ENCODE data around the gene IKZF2. TPM values are rescaled to one million over a fixed set of nuclear protein-coding genes. Genes with fewer than 3 reads are reported as not detected.

The IKZF2 gene
- 10 to 100 TPM; 48.3 to 80.0 TPM for total RNA-seq

- Mint-ChIP-seq H3K27ac (peak within 1 kb of the TSS; percentile 94 to 99), H3K36me3 (peaks cover 10% of the 10 kb centered on the region), H3K4me3 (peak within 1 kb of the TSS; percentile 92), H3K9me3 (no peaks in the 10 kb centered on the region), H3K27me3 (peaks cover 0 to 6% of the 10 kb centered on the region in 2 donors), H3K4me1 (ENCODE audit: low read depth in 2 of 2) (peaks cover 45 to 53% of the 10 kb centered on the region in 2 donors)
- DNase-seq (ENCODE audit: low spot score) (peak; percentile 91), ATAC-seq (peak; percentile 91 to 94)
Measured at GRCh38 chr2:213151437-213152064, at the start of gene IKZF2. IKZF2 (minus strand) TSS chr2:213151612; CDS start chr2:213148629, 2,983 bp downstream.

- H3K4me3 Mint-ChIP-seq = no peak overlapping the region
- no peak for ATAC-seq
- H3K36me3 Mint-ChIP-seq = no peaks in the 10 kb centered on the region
- peaks cover 0 to 5% of the 10 kb centered on the region in 2 donors for H3K27me3 Mint-ChIP-seq
- no peak for DNase-seq (ENCODE audit: low spot score)
- H3K4me1 Mint-ChIP-seq (ENCODE audit: low read depth in 2 of 2) = no peaks in the 10 kb centered on the region
- no peak overlapping the region for H3K27ac Mint-ChIP-seq
- H3K9me3 Mint-ChIP-seq = peaks cover 5% of the 10 kb centered on the region
Measured at GRCh38 chr2:213199871-213200270, 48.5 kb upstream of the IKZF2 start.

- H3K9me3 Mint-ChIP-seq = no peaks in the 10 kb centered on the region
- no peaks in the 10 kb centered on the region for H3K36me3 Mint-ChIP-seq
- H3K27me3 Mint-ChIP-seq = peaks cover 2 to 7% of the 10 kb centered on the region in 2 donors
- ATAC-seq (no peak), DNase-seq (ENCODE audit: low spot score) (no peak)
- no peaks in the 10 kb centered on the region for H3K4me1 Mint-ChIP-seq (ENCODE audit: low read depth in 2 of 2)
- H3K4me3 Mint-ChIP-seq = no peak overlapping the region
- no peak overlapping the region for H3K27ac Mint-ChIP-seq
Measured at GRCh38 chr2:213189001-213189899, 37.8 kb upstream of the IKZF2 start.

DNA sequence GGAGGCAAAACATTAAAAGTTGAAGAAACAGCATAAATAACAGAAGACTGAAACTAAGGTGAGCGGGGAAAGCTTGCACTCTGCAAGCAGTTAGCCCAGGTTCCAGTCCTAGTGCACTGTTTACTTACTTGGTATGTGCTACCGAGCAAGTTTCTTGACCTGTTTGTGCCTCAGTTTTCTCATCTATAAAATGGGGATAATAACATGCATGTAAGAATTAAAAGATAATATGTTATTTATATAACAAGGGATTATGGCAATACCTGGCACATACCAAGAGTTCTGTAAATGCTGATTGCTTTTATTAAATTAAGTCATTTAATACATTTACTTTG is 37.1 kb upstream of the IKZF2 start:
- no peak for DNase-seq (ENCODE audit: low spot score)
- H3K9me3 Mint-ChIP-seq = no peaks in the 10 kb centered on the region
- H3K4me1 Mint-ChIP-seq (ENCODE audit: low read depth in 2 of 2) = no peaks in the 10 kb centered on the region
- no peaks in the 10 kb centered on the region for H3K36me3 Mint-ChIP-seq
- peaks cover 8 to 10% of the 10 kb centered on the region in 2 donors for H3K27me3 Mint-ChIP-seq
- no peak overlapping the region for H3K27ac Mint-ChIP-seq
- no peak overlapping the region for H3K4me3 Mint-ChIP-seq
- ATAC-seq = no peak

DNA sequence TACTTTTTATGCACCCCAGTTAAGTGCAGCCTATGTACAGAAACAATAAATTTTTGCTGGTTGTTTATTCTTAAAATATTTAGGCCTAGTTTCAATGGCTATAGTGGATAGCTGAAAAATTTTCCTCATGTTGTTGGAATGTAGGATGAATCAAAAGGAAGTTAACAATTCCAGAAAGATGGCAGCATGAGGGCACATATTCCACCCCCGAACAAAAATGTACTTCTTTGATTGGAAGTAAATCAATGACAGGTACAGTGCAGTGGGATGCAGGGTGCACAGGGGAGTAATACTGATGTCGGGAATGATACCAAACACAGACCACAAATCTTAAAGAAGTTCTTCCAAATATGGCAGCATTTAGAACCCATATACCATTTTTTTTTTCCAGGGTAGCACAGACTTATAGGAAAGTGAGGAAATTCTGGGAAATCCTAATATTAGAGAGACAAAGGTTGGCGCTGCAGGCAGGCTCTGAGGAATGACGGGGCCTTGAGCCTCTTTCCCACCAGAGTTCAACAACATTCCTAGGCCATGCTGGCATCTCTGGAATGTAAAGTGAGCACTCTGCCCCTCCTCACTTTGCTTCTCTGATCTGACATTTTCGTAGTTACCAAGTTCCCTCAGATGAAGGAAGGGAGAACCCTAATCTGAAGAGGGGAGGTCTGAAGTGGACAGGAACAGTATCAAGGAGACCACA is 36.6 kb upstream of the IKZF2 start:
- DNase-seq (ENCODE audit: low spot score) (no peak), ATAC-seq (no peak)
- Mint-ChIP-seq H3K27me3 (peaks cover 8% of the 10 kb centered on the region in 2 donors), H3K9me3 (no peaks in the 10 kb centered on the region), H3K27ac (no peak overlapping the region), H3K36me3 (no peaks in the 10 kb centered on the region), H3K4me1 (ENCODE audit: low read depth in 2 of 2) (no peaks in the 10 kb centered on the region), H3K4me3 (no peak overlapping the region)

GRCh38 chr2:213187386-213187785 is 36.0 kb upstream of the IKZF2 start:
- no peaks in the 10 kb centered on the region for H3K9me3 Mint-ChIP-seq
- DNase-seq (ENCODE audit: low spot score) = no peak
- H3K4me1 Mint-ChIP-seq (ENCODE audit: low read depth in 2 of 2) = no peaks in the 10 kb centered on the region
- peaks cover 8% of the 10 kb centered on the region in 2 donors for H3K27me3 Mint-ChIP-seq
- ATAC-seq = no peak
- H3K4me3 Mint-ChIP-seq = no peak overlapping the region
- H3K27ac Mint-ChIP-seq = no peak overlapping the region
- no peaks in the 10 kb centered on the region for H3K36me3 Mint-ChIP-seq

DNA sequence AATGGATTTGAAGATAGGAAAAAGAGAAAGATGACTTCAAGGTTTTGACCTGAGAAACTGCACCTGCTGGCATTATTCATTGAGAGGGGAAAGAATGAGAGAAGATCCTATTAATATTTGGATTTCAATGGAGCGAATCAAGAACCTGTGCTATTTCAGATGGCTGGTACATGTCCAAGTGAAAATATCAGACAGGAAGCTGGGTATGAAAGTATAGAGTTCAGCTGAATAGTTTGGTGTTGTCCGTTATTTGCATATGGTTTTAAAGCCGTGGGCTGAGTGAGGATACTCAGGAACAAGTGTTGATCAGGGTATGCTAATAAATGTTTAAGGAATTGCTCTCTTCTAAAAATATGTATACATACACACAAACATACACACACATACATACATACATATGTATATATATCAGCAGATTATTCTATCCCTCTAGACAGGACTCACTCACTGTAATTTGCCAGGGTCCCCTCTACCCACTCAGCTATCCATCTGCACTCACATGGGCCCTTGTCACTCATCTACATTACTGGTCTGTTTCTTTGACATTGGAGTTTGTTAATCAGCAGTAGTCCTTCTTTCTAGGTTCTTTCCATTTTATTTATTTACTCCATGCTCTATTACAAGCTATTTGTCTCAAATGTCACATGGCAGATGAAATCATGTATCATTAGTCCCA is 33.9 kb upstream of the IKZF2 start:
- Mint-ChIP-seq H3K36me3 (no peaks in the 10 kb centered on the region), H3K4me1 (ENCODE audit: low read depth in 2 of 2) (no peaks in the 10 kb centered on the region), H3K27ac (no peak overlapping the region), H3K27me3 (peaks cover 8% of the 10 kb centered on the region in 2 donors), H3K4me3 (no peak overlapping the region), H3K9me3 (no peaks in the 10 kb centered on the region)
- DNase-seq (ENCODE audit: low spot score) = no peak
- no peak for ATAC-seq

DNA sequence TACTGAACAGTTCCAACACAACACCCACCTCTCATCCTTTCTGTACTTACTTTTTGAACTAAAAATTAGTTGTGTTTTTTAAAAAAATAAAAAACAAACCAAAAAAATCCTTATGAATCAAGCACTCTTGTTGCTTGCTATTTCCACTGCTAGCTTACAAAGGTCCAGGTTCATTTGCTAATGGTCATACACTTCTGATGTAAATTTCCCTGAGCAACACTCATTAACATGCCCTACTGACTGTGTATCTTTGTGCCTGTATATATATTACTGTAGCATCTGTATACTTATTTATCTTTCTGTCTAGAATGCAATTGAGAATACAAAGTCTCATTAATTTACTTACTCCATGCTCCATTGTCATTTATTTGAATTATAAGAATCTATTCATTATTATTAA is 30.3 kb upstream of the IKZF2 start:
- ATAC-seq = no peak
- no peak for DNase-seq (ENCODE audit: low spot score)
- Mint-ChIP-seq H3K36me3 (no peaks in the 10 kb centered on the region), H3K9me3 (no peaks in the 10 kb centered on the region), H3K27me3 (peaks cover 13 to 16% of the 10 kb centered on the region in 2 donors), H3K4me3 (no peak overlapping the region), H3K4me1 (ENCODE audit: low read depth in 2 of 2) (no peaks in the 10 kb centered on the region), H3K27ac (no peak overlapping the region)

DNA sequence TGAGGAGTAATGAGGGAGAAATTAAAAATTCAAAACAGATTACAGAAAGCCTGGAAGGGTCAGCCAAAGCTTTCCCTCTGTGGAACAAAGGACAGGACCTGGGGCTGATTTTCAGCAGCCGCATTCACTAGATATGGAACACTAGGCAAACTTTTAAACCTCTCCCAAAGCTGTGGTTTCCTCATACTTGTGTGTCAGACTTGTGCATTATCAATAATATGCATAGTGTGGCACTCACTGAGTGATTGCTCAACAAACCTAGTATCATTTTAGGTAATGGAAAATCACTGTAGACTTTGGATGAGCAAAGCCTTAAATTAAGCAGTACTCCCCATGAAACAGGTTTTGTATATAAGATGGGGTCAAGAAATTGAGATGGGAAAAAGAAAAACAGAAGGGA is 26.3 kb upstream of the IKZF2 start:
- ATAC-seq (no peak), DNase-seq (ENCODE audit: low spot score) (no peak)
- H3K36me3 Mint-ChIP-seq = no peaks in the 10 kb centered on the region
- no peak overlapping the region for H3K27ac Mint-ChIP-seq
- H3K4me1 Mint-ChIP-seq (ENCODE audit: low read depth in 2 of 2) = no peaks in the 10 kb centered on the region
- H3K9me3 Mint-ChIP-seq = no peaks in the 10 kb centered on the region
- H3K27me3 Mint-ChIP-seq = peaks cover 5 to 8% of the 10 kb centered on the region in 2 donors
- no peak overlapping the region for H3K4me3 Mint-ChIP-seq

DNA sequence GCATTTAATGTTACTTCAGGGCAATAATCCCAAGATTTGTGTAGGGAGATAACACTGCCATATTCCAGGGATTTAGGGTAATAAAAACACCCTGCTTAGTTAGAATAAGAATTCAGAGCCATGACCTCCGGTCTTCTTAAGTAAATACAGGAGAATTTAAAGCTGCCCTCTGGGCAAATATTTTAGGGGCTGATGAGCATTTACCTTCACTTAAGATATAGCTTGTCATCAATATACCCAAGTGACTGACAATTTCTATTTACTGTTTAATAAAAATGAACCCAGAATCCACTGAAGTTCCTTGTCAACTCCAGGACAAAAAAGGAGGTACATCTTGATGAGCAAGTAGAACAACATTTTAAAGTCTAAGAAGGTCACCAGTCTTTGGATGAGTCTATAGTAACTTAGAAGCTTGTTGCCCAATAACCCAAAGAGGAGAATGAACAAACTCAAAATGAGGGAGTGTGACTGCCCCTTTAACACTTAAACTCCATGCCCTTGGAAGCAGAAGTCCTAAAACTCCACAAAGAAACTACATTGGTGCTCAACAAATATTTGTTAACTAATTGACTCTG is 24.3 kb upstream of the IKZF2 start:
- ATAC-seq (no peak), DNase-seq (ENCODE audit: low spot score) (no peak)
- H3K36me3 Mint-ChIP-seq = no peaks in the 10 kb centered on the region
- no peaks in the 10 kb centered on the region for H3K9me3 Mint-ChIP-seq
- H3K27ac Mint-ChIP-seq = no peak overlapping the region
- no peaks in the 10 kb centered on the region for H3K4me1 Mint-ChIP-seq (ENCODE audit: low read depth in 2 of 2)
- peaks cover 5 to 8% of the 10 kb centered on the region in 2 donors for H3K27me3 Mint-ChIP-seq
- H3K4me3 Mint-ChIP-seq = no peak overlapping the region

GRCh38 chr2:213172641-213173040 is 21.2 kb upstream of the IKZF2 start:
- Mint-ChIP-seq H3K27me3 (peaks cover 0 to 2% of the 10 kb centered on the region in 2 donors), H3K4me1 (ENCODE audit: low read depth in 2 of 2) (no peaks in the 10 kb centered on the region), H3K9me3 (no peaks in the 10 kb centered on the region), H3K4me3 (no peak overlapping the region), H3K27ac (no peak overlapping the region), H3K36me3 (no peaks in the 10 kb centered on the region)
- DNase-seq (ENCODE audit: low spot score) (no peak), ATAC-seq (no peak)

GRCh38 chr2:213171147-213171546 is 19.7 kb upstream of the IKZF2 start:
- no peaks in the 10 kb centered on the region for H3K4me1 Mint-ChIP-seq (ENCODE audit: low read depth in 2 of 2)
- H3K4me3 Mint-ChIP-seq = no peak overlapping the region
- DNase-seq (ENCODE audit: low spot score) = no peak
- no peaks in the 10 kb centered on the region for H3K36me3 Mint-ChIP-seq
- H3K27me3 Mint-ChIP-seq = peaks cover 0 to 2% of the 10 kb centered on the region in 2 donors
- ATAC-seq = no peak
- no peak overlapping the region for H3K27ac Mint-ChIP-seq
- no peaks in the 10 kb centered on the region for H3K9me3 Mint-ChIP-seq

DNA sequence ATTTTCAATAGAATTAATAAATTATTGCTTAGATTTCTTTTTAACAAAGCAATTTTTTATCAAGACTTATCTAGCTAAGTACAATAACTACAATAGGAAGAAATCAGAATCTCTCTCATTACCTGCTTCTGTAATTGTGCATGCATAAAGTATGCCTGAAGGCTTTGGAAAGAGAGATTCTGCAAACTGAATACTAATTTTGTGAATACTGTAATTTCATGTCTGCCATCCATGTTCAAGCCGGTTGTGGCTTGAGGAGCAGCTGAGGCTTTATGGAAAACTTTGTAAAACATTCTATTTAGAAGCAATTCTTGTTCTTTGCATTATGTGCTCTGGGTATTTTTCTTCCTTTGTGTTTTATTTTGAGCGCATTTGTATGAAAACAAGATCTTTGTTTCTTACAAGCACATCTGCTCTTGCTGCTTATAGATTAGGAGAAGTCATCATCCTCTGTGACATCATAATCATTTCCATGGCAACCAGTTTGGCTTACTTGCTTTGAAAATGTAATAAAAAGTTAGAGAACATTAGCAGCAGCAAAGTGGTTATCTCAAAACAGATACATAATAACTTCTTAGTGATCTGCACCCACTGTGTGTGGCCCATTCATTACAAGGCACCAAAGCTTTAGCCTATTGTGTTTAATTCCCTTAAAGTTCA is 16.0 kb upstream of the IKZF2 start:
- H3K9me3 Mint-ChIP-seq = no peaks in the 10 kb centered on the region
- no peak overlapping the region for H3K27ac Mint-ChIP-seq
- H3K4me3 Mint-ChIP-seq = no peak overlapping the region
- DNase-seq (ENCODE audit: low spot score) (no peak), ATAC-seq (no peak)
- H3K27me3 Mint-ChIP-seq = peaks cover 0 to 2% of the 10 kb centered on the region in 2 donors
- no peaks in the 10 kb centered on the region for H3K4me1 Mint-ChIP-seq (ENCODE audit: low read depth in 2 of 2)
- H3K36me3 Mint-ChIP-seq = no peaks in the 10 kb centered on the region

All from natural killer cell treated with Interleukin-12 subunit alpha and Interleukin-12 subunit beta and Interleukin-15 and Interleukin-18, amount 100 ng/mL, for 72 hours (primary cell).